GM19467 (cell line): ENCODE results near the gene RANGRF.

ENCODE experiments used
- ATAC-seq: cut with Tn5 transposase; IDR thresholded peaks from one replicate; pipeline ENCODE4 v1.9.1; 2021; ENCODE audit warnings: mild to moderate bottlenecking, moderate library complexity; ENCODE audit not compliant: unreplicated experiment

Gene RANGRF

DNA sequence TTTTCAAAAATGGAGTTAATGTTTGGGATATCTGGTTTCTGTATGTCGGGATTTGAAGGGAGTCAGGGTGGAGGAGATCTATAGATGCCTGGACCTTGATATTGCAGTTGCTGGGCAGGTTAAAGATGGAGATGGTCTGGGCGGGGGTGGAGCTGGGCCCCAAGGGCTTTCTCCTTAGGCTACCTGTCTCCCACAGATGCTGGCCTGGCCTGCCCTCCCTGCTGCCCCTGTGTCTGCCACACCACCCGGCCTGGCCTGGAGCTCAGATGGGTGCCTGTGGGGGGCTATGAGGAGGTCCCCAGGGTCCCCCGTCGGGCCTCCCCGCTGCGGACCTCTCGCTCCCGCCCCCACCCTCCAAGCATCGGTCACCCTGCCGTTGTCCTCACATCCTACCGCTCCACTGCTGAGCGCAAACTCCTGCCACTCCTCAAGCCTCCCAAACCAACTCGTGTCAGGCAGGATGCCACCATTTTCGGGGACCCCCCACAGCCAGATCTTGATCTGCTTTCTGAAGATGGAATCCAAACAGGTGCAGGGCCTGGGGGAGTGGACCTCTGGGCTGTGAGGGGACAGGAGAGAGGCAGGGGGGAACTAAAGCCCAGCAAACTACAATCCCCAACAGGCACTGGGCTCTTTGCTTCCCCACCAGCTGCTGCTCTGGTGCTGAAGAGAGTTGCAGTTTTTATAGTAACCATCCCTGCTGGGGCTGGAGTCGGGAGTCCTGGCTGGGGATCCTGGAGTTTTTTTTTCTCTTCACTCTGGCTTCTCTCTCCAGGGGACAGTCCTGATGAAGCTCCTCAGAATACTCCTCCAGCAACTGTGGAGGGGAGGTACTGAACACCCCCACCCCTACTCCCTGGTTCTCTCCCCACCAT lies 24.5 kb downstream of the RANGRF start:
- ATAC-seq = no peak

DNA sequence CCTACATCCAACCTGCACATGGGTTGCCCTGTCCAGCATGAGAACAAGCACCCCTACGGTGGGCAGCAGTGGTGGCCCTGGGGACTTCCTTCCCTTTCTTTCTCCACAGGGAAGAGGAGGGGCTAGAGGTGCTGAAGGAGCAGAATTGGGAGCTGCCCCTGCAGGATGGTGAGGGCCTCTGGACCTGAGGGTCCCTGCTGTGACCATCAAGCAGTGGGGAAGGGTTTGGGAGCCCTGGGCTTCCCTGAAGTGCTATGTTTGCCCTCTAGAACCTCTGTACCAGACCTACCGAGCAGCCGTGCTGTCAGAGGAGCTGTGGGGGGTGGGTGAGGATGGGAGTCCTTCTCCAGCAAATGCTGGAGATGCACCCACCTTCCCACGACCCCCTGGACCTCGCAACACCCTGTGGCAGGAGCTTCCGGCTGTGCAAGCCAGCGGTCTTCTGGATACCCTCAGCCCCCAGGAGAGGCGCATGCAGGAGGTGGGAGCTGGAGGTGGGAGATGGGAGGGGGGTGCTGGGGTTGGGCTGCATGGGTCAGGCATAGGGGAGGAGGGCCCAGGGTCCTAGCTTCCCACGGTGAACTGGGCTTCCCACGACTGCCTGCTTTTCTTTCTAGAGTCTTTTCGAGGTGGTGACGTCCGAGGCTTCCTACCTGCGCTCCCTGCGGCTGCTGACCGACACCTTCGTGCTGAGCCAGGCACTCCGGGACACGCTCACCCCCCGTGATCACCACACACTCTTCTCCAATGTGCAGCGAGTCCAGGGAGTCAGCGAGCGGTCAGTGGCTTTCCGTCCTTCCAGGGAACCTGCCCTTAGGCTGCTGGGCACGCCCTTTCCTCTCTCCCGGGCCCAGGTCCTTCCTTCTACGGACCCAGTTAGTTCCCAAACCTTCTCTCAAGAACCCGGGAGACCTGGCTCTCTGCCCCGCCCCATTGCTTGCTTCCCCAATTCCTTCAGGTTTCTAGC lies 26.6 kb downstream of the RANGRF start:
- no peak for ATAC-seq

DNA sequence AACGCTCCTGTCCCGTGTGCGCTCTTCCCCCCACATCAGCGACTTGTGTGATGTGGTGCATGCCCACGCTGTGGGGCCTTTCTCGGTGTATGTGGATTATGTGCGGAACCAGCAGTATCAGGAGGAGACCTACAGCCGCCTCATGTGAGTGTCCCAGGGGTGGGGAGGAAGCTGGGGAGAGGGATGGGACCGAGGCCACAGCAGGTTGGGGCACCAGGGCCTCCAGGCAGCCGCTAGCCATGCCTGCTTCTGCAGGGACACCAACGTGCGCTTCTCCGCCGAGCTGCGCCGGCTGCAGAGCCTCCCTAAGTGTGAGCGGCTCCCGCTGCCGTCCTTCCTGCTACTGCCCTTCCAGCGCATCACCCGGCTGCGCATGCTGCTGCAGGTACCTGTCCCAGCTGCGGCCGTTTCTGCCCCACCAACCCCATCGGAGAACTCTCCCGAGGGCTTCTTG lies 27.3 kb downstream of the RANGRF start:
- no peak for ATAC-seq

DNA sequence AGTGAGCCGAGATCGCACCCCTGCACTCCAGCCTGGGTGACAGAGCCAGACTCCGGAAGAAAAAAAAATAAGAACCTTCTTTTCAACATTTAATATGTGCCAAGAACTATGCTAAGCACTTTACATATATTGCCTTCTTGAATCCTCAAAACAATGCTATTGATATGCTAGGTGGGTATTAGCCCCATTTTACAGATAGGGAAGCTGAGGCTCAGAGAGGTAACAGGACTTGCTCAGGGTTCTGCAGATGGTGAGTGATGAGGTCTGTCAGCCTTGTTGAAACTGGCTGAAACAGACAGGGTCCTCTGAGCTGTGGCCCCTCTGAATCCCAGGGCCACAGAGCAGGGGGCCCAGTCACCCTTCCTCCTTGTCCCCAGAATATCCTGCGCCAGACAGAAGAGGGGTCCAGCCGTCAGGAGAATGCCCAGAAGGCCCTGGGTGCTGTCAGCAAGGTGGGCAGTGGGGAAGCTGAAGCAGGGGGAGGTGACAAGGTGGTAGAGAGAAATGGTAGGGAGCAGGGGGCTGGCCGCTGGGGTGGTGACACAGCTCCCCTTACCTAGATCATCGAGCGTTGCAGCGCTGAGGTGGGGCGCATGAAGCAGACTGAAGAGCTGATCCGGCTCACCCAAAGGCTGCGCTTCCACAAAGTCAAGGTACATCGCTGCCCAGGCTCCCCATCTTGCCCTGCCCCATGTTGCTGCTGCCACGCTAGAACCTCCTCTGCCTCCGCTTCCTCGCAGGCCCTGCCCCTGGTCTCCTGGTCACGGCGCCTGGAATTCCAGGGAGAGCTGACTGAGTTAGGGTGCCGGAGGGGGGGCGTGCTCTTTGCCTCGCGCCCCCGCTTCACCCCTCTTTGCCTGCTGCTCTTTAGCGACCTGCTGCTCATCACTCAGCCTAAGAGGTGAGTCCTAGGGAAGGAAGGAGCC lies 29.8 kb downstream of the RANGRF start:
- no peak for ATAC-seq

DNA sequence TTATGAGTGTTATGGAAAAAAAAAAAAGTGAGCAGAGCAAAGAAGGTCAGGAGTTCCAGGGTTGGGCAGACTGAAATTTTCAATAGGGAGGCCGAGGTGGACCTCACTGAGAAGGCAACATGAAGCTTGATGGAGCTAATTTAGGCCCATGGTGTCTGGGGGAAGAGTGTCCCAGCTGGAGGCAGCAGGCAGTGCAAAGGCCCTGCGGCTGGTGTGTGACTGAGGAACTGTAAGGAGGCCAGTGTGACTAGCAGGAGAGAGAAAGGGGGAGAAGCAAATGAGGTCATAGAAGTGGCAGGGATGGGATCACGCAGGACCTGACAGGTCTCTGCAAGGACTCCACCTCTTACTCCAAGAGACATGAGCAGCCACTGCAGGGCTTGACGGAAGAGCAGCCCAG lies 31.8 kb downstream of the RANGRF start:
- no peak for ATAC-seq

DNA sequence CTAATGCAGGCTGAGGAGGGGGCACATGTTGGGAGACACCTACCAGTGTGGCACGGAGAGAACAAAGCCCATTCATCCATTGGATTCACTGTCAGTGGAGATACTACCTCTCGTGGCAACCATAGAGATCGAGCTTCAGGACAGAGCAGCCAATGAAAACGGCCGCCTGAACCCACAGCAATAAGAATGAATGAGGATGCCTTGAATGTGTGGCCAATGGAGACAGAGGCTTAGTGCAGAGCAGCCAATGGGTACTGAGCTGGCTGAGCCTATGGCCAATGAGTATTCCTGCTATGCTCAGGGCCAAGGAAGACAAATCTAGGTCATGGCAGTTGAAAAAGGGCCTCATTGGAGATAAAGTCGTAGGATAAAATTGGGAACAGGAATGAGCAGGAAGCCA lies 32.5 kb downstream of the RANGRF start:
- no peak for ATAC-seq

DNA sequence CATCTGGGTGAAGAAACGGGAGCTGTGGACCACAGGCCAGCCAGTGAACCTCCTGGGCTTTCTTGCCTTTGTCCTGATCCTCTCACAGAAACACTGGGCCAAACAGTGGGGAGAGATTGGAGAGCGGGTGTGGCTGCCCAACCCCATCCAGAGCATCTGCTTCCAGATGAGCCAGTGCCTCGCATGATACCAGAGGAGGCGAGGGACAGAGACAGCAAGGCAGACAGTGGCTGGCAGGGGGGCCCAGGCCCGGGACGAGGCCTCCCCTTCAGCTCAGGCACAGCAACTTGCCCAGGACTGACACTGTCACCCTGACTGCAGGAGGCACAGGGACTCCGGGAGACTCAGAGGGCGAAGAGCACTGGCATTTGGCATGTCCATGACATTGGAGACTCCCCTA lies 33.6 kb downstream of the RANGRF start:
- ATAC-seq = no peak

DNA sequence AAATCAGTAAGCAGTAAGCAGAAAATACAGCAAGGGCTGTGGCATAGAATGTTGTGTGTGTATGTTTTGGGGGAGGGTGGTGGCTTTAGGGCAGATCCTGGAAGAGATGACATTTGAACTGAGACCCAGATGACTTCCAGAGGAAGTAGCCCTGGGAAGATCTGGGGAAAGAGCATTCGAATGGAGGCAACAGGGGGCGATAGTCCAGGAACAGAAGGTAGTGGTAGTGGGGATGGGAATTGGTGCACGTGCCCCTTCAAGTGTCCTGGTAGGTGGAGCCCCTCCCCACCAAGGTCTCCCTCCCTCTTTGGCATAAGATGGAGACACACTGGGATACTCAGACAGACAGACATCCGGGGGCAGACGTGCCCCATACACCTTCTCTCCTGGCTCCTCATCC lies 35.7 kb downstream of the RANGRF start:
- no peak for ATAC-seq

DNA sequence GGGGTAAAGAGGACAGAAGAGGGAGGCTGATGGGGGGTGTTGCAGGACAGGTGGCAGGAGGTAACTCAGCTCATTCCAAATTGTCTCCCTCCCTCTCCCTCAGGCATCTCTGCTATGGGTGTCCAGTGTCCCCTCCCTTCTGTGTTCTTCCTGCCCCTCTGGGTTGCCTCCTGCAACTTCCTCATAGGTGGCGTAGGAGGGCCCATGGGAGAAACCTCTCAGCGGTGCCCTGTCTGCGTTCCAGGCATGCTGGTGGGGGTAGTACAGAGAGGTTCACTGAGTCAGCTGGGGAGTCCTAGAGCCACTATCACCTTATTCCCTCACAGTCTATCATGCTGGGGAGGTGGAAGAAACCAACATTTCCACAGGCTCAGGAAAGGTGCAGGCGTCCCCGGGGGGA lies 36.5 kb downstream of the RANGRF start:
- ATAC-seq = no peak

DNA sequence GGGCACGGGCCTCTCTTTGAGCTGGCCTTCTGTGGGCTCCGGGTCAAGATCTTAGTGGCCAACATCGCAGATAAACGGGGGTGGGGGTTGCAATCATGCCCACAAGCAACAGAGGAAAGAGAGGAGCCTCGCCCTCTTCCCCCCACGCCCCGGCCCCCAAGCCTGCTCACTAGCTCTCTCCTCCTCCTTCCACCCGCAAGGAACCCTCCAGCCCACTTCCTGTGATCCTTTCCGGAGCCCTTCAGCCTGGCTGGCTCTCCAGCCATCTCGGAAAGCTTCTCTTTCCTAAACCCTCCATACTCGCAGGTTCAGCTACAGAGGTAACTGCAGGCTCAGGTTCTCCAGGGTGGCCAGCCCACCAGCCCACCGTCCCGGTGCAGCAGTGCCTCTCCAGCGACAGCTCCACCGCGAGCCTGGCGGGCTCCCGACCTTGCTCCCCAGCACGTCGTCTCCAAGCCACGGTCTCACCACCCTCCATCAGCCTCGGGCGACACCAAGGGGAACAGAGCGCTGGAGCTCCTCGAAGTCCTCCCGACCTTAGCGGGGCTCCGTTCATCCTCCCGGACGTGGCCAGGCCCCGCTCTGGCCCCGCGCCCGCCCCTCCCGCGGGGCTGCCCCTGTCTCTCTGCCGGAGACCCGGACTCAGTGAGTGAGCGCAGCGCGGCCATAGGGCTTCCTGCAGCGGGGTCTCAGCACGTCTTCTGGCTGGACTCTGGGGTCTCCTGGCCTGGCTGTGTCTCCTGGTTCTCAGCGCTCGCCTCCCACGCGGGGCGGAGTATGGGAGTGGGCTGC lies 38.2 kb downstream of the RANGRF start:
- no peak for ATAC-seq

DNA sequence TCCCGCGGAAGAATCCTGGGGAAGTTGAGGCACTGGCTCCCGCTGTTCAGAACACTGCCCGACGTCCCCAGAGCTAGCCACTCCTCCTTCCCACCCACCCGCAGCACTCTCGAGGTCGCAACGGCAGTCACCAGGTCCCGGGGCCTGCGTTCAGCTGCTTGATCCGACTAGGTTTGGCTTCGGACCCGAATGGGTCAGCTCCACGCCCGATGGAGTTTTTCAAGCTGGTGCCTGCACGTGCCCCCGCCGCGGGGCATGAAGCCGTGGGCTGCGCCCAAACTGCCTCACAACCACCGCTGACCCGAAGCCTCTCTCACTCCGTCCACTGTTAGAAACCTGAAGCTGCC lies 38.8 kb downstream of the RANGRF start:
- ATAC-seq = no peak

DNA sequence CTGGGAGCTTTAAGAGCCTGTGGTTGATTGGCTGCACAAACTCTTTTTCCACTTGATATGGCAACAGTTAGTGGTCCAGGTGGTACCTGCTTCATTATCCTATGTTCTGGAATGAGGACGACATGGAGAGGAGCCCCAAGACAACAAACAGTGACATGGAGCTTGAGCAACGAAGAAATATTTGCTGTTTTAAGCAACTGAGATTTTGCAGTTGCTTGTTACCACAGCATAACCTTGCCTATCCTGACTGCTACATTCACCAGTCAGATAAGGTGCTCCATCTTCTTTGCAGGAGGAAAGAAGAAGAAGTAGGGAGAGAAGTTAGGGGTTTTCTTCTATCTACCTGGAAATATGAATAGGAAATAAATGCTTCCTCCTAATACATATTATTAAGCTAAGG lies 43.7 kb downstream of the RANGRF start:
- ATAC-seq = no peak

DNA sequence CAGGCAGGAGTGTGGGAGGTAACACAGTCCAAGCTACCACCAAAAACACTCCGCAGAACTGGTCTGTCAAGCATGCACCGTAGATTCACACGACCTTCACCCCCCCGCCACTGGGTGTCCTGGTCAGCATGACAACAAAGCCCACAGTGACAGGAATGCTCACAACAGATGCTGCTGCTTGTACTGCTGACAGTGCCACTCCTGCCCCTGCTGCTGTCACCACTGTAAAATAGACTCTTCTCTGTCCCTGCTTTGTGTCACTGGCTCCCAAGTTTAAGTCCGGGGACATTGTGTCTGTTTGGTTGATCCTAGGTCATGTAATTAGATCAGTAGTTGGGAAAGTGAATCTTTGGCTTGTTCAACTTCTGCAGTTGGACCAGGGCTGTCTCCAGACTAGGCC lies 44.2 kb downstream of the RANGRF start:
- no peak for ATAC-seq

DNA sequence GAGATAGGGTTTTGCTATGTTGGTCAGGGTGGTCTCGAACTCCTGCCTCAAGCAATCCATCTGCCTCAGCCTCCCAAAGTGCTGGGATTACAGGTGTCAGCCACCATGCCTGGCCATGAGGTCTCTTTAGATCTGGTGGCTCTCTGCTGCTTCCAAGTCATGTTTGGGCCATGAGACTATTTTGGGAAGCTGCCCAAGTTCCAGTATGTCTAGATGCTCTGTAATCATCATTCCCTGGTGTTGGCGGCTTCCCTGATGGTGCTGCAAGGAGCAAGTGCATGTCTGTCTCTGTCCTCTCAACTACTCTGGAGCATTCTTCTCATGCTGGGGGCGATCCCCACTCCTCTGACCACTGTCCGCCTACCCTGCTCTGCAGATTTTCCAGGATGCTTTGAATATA lies 44.8 kb downstream of the RANGRF start:
- ATAC-seq = no peak

DNA sequence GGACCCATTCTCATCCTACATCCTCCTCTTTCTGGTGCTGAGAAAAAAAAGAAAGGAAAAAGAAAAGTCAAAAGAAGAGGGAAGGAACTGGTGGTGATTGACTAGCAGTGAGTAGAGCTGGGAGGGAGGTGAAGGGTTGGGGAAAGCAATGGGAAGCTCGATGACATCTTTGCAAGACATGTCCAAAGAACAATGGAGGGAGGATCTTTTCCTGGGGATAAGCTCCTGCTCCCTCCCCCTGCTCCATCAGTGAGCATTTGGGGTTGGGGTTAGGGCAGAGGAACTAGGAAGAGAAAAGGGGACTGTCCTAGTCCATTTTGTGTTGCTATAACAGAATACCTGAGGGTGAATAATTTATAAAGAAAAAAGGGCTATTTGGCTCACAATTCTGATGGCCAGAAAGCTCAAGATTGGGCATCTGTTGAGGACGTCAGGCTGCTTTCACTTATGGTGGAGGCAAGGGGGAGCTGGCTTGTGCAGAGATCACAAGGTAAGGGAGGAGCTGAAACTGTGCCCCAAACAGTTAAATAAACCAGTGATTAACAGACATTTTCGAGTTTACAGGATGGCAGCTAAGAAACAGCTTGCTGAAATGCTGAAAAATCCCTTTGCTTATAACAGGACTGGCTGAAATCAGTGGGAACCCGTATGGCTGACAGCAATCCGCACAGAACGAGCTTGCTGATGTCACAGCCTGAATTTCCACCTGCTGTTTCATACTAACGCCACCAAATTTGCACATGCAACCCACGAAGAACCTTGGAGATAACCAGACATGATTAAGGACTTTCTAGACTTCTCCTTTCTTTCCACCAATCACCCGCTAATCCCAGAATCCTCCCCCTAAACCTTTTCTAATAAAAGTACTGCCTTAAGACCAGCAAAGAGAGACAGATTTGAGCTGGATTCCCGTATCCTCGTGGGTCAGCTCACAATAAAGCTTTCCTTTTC lies 49.6 kb downstream of the RANGRF start:
- ATAC-seq = no peak

DNA sequence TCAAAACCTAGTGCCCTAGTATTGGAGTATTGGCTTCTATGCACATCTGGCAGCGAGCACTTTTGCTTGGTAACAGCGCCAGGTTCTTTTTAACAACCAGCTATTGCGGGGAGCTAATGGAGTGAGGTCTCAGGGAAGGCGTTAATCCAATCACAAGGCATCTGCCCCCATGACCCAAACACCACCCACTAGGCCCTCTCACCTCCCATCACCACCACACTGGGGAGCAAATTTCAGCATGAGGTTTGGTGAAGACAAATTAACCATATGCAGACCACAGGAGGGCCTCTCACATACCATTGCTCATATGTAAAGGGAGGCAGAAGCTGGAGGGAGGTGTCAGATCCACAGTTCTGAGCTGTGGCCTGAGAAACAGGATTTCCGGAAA lies 50.3 kb downstream of the RANGRF start:
- ATAC-seq = no peak

DNA sequence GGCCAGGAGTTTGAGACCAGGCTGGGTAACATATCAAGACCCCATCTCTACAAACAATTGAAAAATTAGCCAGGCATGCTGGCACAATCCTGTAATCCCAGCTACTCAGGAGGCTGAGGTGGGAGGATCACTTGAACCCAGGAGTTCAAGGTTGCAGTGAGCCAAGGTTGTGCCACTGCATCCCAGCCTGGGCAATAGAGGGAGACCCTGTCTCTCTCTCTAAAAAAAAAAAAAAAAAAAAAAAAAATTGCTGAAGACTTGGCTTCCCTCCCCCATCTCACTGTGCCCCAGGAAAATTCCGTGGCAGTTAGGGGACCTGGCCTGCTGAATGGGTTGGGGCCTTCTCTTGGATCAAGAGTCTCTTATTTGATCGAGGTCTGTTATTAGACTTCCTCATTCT lies 51.1 kb downstream of the RANGRF start, which contains the start of gene ODF4:
TSS of gene ODF4 (plus strand) at position 301 of the 400 bp plus-strand sequence. CDS start 212 bp downstream, outside the sequence.
- no peak for ATAC-seq
